ENCODE measurements around the gene ATG7.

The ATG7 gene

GRCh38 chr3:11556851-11557644 lies 284.9 kb downstream of the ATG7 start:
- DNase-seq = no peak

GRCh38 chr3:11558002-11558401 lies 285.8 kb downstream of the ATG7 start:
- peak in 1 of 4 experiments; percentile 9 for DNase-seq

GRCh38 chr3:11558411-11558903 lies 286.3 kb downstream of the ATG7 start:
- no peak for DNase-seq

GRCh38 chr3:11558918-11559815 lies 287.0 kb downstream of the ATG7 start:
- DNase-seq = no peak

- DNase-seq = no peak
Observed at GRCh38 chr3:11559816-11560633, 287.8 kb downstream of the ATG7 start.

- no peak for DNase-seq
Observed at GRCh38 chr3:11560746-11561145, 288.5 kb downstream of the ATG7 start.

GRCh38 chr3:11562277-11562881 lies 290.2 kb downstream of the ATG7 start:
- no peak for DNase-seq

GRCh38 chr3:11563159-11563864 lies 291.1 kb downstream of the ATG7 start:
- DNase-seq = no peak

GRCh38 chr3:11563865-11564185 lies 291.6 kb downstream of the ATG7 start:
- DNase-seq = peak in 1 of 4 experiments; percentile 10

GRCh38 chr3:11564577-11565001 lies 292.4 kb downstream of the ATG7 start:
- no peak for DNase-seq

- no peak for DNase-seq
Observed at GRCh38 chr3:11565072-11565471, 292.9 kb downstream of the ATG7 start.

- no peak for DNase-seq
Observed at GRCh38 chr3:11565492-11565891, 293.3 kb downstream of the ATG7 start.

- no peak for DNase-seq
Observed at GRCh38 chr3:11565932-11566331, 293.7 kb downstream of the ATG7 start.

GRCh38 chr3:11566478-11566877 lies 294.3 kb downstream of the ATG7 start:
- no peak for DNase-seq

GRCh38 chr3:11566916-11567315 lies 294.7 kb downstream of the ATG7 start:
- DNase-seq = no peak

GRCh38 chr3:11567516-11568467 lies 295.6 kb downstream of the ATG7 start:
- DNase-seq = no peak

GRCh38 chr3:11568503-11569155 lies 296.4 kb downstream of the ATG7 start:
- DNase-seq = no peak

- no peak for DNase-seq
Observed at GRCh38 chr3:11569156-11569741, 297.1 kb downstream of the ATG7 start.

GRCh38 chr3:11570251-11570650 lies 298.1 kb downstream of the ATG7 start:
- no peak for DNase-seq
